NCI-H187 (cell line): Measurements from ENCODE around the gene WNT11.
A peak's percentile ranks its signal among the peaks of the same experiment; 100 is the strongest.

Experiments used
- DNase-seq, 2 experiments: peaks; one replicate each; lab custom pipeline; 2025; lab: John Stamatoyannopoulos, UW

WNT11 gene

DNA sequence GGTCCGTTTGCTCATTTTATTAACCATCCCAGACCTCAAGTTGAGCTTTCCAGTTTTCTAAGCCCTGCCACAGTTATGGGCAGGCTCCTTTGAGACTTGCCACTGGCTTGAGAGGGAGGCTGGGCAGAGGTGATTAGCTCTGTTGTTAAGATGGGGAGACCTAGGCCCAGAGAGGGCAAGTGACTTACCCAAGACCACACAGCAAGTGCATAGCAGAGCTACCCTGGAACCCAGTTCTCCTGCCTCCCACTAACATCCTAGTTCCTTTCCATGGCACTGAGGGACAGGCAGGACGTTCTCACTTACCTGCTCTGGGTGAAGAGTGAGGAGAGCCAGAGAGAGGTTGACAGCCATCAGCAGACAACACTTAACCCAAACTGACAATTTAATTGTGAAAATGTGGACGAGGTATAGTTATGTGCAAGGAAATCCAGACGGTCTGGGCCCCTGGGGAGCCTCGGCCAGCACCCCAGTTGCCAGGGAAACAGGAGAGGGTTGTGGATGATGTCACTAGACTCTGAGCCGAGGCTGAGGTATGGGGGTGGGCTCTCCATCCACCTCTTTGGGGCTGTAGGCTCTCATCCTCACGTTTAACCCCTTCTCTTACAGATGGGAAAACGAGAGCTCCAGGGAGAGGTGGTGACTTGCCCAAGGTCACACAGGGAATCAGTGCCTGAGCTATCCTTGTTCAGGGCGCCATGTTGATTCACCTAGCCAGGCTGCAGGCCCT, 12.3 kb upstream of the WNT11 start:
- no peak for DNase-seq

DNA sequence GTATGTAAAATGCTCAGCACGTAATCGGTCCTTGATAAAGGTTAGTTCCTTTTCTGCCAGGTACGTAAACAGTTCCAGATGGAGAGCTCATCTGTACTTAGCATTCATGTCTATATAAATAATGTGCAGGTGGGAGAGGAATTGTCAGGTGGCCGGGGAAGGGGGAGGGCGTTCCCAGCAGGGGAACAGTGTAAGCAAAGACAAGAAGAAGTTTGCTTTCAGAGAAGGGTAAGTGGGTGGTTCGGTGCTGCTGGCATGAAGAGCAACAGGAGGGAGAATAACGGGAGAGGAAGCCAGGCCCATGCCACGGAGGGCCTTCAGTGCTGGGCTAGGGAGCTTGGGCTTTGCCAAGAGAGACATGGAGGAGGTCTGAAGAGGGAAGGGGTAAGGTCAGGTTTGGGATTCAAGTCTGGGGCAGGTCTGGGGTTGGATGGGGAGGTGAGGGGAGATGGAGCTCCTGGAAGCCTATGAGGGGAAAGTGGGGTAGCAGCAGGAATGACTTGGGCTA, 11.4 kb upstream of the WNT11 start:
- peak in 1 of 2 experiments; percentile 41 for DNase-seq

GRCh38 chr11:76216536-76217325, 10.4 kb upstream of the WNT11 start:
- no peak for DNase-seq

DNA sequence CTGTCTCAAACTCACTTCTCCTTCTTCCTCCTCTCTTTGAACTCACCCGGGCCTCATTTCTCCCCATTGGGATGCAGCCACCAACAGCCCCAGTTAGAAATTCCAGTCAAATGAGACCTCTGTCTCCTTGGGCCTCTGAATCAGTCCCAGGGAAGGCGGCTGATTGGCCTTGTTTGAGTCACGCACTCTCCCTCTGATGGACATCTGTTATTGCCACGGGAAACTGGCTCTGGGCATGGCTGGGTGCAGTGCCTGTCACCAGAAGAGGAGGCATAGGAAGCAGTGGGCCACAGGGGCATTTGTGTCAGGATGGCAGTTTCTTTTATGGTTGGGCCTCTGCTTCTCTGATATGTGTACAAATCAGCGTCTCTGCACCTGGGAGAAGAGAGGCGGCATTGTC, 9.6 kb upstream of the WNT11 start:
- DNase-seq: no peak

DNA sequence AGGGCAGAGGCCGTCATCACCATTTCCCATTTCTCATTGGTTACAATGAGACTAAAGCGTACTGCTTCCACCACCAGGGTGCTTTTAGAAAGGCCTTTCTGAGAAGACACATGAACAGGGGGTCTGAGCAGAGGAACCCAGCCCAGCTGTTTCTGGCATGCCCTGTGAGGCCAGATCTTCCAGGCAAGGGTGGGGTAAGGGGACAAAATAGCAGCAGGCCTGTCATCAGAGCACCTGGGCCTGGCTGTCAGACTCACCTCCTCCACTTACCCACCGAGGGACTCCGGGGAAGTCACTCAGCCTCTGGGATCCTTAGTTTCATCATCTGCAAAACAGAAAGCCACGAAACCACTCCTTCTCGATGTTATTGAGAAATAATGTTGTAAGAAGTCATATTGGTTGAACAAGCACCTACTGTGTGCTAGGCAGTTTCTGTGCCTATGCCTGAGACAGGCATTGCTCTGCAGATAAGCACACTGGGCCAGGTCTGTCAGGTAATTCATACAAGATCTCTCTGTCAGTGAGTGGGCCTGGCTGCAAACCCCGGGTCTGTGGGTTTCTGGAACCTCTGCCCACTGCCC, 8.8 kb upstream of the WNT11 start:
- DNase-seq: no peak

- DNase-seq: no peak
These were observed 7.9 kb upstream of the WNT11 start for GRCh38 chr11:76214186-76214585.

DNA sequence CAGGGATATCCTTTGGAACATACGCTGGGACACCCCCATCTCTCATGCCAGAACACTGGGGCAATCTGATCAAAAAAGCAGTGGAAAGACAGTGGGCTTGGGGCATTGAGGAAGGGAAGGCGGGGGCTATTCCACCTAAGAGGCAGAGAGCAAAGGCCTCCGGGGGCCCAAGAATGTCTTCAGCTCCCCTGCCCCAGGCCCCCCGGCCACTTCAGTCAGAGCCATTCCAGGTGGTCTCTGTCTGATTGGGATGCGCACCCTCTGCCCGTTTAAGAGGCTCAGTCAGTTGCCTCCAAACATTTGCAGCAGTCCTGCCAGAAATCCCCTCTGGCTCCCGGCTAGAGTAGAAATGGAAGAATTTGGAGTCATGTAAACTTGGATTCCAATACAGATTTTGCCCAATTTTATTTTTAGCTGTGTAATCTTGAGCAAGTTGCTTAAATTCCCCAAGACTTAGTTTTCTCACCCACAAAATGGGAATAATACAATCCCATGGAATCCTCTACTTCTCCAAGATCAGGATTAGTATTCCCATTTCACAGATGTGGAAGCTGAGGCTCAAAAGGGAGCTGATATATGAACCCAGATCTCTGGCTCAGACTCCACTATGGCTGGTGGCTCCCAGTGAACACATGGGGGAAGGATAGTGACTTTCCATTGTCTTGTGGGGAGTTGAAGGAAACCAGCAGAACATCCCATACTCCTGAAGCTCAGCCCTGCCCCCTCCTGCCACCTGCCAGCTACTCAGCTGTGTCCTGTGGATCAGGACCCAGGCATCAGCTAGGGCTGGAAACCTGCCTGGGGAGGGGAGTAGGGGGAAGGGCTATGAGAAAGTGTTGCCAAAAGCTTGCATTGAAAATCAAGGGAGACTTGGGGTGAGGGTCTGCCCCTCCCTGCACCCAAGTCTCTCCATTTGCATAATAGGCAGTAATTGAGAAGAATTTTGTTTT, 6.1 kb upstream of the WNT11 start:
- DNase-seq: no peak

GRCh38 chr11:76210931-76211851, 4.9 kb upstream of the WNT11 start:
- DNase-seq: no peak

GRCh38 chr11:76209973-76210930, 4.0 kb upstream of the WNT11 start:
- no peak for DNase-seq

- no peak for DNase-seq
These were observed 3.2 kb upstream of the WNT11 start for GRCh38 chr11:76209375-76209972.

DNA sequence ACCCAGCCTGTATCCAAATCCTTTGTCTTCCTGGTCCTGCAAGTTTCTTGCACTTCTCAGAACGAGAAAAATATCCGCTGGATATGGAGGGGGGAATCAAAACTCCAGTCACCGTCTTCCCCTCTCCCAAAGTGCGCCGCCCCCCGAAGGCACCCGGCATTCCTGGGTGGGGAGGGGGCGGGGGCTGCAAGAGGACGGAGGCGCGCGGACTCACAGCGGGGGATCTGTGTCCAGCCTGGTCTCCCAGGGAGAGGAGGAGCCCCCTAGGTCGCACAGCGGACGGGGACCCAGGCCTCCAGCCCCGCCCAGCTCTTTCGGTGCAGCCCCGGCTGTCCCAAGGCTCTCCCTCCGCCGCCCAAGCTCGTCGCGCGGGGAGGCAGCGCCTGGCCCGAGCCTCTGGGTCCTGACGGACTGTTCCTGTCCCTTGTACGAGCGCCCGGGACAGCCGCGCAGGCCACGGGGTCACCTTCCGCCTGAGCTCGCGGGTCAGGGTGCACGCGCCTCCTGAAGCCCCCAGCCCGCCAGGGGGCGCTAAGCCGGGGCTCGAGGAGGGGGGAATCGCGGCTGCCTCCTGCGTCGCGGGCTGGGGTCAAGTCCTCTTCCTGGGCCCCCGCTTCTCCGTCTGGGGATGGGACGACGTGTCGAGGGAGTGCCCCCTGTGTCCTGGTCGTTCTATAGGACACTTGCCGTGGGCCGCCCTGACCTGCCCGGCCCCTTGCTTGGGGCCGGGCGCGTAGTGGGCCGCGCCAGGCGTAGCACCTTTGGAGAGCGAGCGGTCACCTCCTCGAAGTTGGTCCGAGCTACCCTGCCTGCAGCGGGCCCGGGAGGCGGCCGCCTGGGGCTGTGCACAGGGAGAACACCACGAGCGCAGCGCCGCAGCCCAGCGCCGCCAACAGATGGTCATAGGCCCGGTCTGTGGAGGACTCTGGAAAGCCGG, 2.4 kb upstream of the WNT11 start:
- no peak for DNase-seq

DNA sequence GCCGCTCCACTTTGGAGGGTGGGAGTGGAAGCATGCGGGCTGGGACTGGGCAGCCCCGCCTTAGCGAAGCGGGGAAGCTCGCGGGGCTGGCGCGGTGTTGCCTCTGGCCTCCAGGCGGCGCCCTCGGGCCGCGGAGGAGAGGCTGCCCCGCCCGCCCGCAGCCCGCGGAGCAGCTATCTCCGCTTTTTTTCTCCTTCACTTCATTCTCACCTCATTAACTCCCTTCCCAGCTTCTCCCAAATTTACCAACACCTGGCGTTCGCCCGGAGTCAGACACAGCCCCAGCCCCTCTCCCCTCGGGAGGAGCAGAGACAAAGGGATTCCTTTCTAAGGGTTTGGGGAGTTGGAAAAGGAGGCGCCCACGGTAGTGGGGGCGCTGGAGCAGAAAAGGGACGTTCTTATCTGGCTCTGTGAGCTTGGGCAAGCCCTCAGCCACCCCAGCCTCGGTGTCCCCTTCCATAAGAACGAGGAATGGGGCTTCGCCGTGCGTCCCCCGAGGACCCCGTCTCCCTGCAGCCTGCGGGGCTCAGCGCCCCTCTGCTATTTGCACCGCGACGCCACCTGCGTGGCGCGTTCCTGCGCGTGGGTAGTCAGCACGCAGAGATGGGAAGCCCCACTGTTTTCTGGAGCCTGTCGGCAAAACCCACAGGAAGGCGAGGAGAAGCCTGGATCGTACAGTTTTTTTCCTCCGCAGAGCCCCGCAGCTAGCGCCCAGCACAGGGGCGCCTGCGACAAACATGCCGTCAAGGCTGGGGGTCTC, 1.5 kb upstream of the WNT11 start:
- peak; percentile 26 to 42 for DNase-seq

DNA sequence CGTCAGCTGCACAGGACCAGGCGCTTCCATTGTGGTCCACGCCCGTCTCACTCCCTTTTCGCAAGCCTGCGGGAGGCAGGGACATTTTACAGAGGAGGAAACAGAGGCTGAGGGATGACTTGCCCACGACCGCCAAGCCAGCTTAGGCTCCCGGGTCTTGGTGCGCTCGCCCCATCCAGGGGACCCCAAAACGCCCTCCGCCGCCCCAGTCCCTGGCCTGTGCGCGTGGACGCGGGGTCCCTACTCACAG, 300 bp downstream of the WNT11 start:
- DNase-seq: no peak

DNA sequence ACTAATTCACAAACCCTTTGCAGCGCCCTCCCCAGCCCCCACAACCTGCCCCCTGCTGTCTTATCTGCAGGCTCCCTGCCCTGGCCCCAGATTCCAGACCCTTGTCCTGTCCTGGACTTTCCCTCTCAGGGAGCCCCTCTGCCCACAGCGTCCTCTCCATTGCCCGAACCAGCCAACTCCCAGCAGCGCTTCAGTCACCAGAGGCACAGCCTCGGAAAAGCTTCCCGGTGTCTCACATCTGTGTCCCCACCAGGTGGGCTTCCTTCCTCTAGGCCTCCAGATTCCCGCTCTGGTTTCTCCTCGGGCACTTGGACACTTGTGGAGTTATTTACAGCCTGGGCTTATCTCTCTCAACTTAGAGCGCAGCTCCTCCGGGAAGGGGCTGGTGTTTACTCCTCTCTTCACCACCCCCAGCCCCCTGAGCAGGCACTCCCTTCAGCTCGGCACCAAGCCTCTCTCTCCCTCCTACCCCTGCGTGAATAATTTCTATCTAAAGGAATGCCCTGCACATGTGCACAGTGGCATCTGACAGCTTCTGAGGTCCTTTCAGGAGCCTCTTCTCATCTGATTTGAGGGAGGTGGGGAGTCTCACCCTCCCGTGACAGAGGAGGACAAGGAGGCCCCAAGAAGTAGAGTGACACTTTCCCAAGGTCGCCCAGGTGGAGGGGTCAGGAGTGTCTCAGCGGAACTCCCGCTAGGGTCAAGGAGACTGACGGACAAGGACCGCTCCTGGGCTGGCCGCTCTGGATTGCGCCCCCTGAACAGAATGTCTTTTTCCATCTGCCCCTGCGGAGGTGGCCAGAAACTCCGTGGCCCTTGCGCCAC, 838 bp downstream of the WNT11 start:
- no peak for DNase-seq

DNA sequence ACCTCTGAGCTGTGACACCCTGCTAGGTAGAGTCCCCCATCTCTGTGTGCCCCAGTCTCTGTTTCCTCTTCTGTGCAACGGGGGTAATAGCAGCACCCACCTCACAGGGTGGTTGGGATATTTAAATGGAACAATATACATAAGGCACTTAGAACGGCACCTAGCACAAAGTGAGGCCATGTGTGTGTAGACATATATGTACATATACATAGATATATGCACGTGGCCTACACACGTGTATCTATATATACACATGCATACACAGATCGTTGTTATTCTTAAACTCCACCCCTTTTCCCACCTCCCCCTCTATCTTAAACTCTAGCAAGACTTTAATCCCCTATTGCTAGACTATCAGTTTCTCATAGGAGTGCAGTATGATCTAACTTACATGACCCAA, 2.4 kb downstream of the WNT11 start:
- DNase-seq: no peak

GRCh38 chr11:76203131-76203925, 3.0 kb downstream of the WNT11 start:
- no peak for DNase-seq
